ENCODE results near the gene ZNF784.

ZNF784 gene

GRCh38 chr19:55635856-55636440 lies 11.6 kb upstream of the ZNF784 start:
- H3K27ac ChIP-seq (ENCODE audit: low read length), result no peak overlapping the region

GRCh38 chr19:55635334-55635717 lies 11.0 kb upstream of the ZNF784 start:
- no peak for DNase-seq (ENCODE audit: low read depth, low spot score)
- no peak overlapping the region for H3K27ac ChIP-seq (ENCODE audit: low read length)
- H3K27me3 ChIP-seq (ENCODE audit: control insufficient read depth, insufficient read depth, low read length), result no peaks in the 10 kb centered on the region
- no CpG with 5 or more reads among the region's 9 CpGs for WGBS (ENCODE audit: insufficient coverage, insufficient read length)
- H3K4me3 ChIP-seq (ENCODE audit: low read length), result peak overlapping the region; percentile 78
- H3K9me3 ChIP-seq (ENCODE audit: control insufficient read depth, insufficient read depth, low read length), result no peaks in the 10 kb centered on the region
- H3K4me1 ChIP-seq (ENCODE audit: control insufficient read depth, insufficient read depth, low read length), result peaks cover 3% of the 10 kb centered on the region; the same call in 1 of the 2 replicates
- H3K36me3 ChIP-seq (ENCODE audit: control insufficient read depth, insufficient read depth, low read length), result no peaks in the 10 kb centered on the region

More at GRCh38 chr19:55635856-55636440, 11.6 kb upstream of the ZNF784 start:
- peaks cover 3% of the 10 kb centered on the region; the same call in 1 of the 2 replicates for H3K4me1 ChIP-seq (ENCODE audit: control insufficient read depth, insufficient read depth, low read length)
- DNase-seq (ENCODE audit: low read depth, low spot score), result no peak
- H3K36me3 ChIP-seq (ENCODE audit: control insufficient read depth, insufficient read depth, low read length), result no peaks in the 10 kb centered on the region
- H3K9me3 ChIP-seq (ENCODE audit: control insufficient read depth, insufficient read depth, low read length), result no peaks in the 10 kb centered on the region
- peak overlapping the region; percentile 78; the same call in 1 of the 2 replicates for H3K4me3 ChIP-seq (ENCODE audit: low read length)
- no CpG with 5 or more reads among the region's 7 CpGs for WGBS (ENCODE audit: insufficient coverage, insufficient read length)
- H3K27me3 ChIP-seq (ENCODE audit: control insufficient read depth, insufficient read depth, low read length), result no peaks in the 10 kb centered on the region

- no peaks in the 10 kb centered on the region for H3K36me3 ChIP-seq (ENCODE audit: control insufficient read depth, insufficient read depth, low read length)
- no peak overlapping the region for H3K27ac ChIP-seq (ENCODE audit: low read length)
- no peaks in the 10 kb centered on the region for H3K9me3 ChIP-seq (ENCODE audit: control insufficient read depth, insufficient read depth, low read length)
- no peaks in the 10 kb centered on the region for H3K27me3 ChIP-seq (ENCODE audit: control insufficient read depth, insufficient read depth, low read length)
- H3K4me3 ChIP-seq (ENCODE audit: low read length), result no peak overlapping the region
- WGBS (ENCODE audit: insufficient coverage, insufficient read length), result no CpG with 5 or more reads among the region's 8 CpGs
- peaks cover 2% of the 10 kb centered on the region; the same call in 1 of the 2 replicates for H3K4me1 ChIP-seq (ENCODE audit: control insufficient read depth, insufficient read depth, low read length)
- no peak for DNase-seq (ENCODE audit: low read depth, low spot score)
These were observed 9.5 kb upstream of the ZNF784 start for GRCh38 chr19:55633861-55634260.

- no CpG with 5 or more reads among the region's 3 CpGs for WGBS (ENCODE audit: insufficient coverage, insufficient read length)
- H3K27ac ChIP-seq (ENCODE audit: low read length), result no peak overlapping the region
- DNase-seq (ENCODE audit: low read depth, low spot score), result peak; percentile 94
- no peaks in the 10 kb centered on the region for H3K27me3 ChIP-seq (ENCODE audit: control insufficient read depth, insufficient read depth, low read length)
- no peaks in the 10 kb centered on the region for H3K36me3 ChIP-seq (ENCODE audit: control insufficient read depth, insufficient read depth, low read length)
- no peaks in the 10 kb centered on the region for H3K9me3 ChIP-seq (ENCODE audit: control insufficient read depth, insufficient read depth, low read length)
- H3K4me1 ChIP-seq (ENCODE audit: control insufficient read depth, insufficient read depth, low read length), result peaks cover 2% of the 10 kb centered on the region; the same call in 1 of the 2 replicates
- no peak overlapping the region for H3K4me3 ChIP-seq (ENCODE audit: low read length)
These were observed 8.1 kb upstream of the ZNF784 start for GRCh38 chr19:55632463-55632834.

- no peaks in the 10 kb centered on the region for H3K27me3 ChIP-seq (ENCODE audit: control insufficient read depth, insufficient read depth, low read length)
- no peaks in the 10 kb centered on the region for H3K36me3 ChIP-seq (ENCODE audit: control insufficient read depth, insufficient read depth, low read length)
- no peak overlapping the region for H3K4me3 ChIP-seq (ENCODE audit: low read length)
- H3K9me3 ChIP-seq (ENCODE audit: control insufficient read depth, insufficient read depth, low read length), result no peaks in the 10 kb centered on the region
- no peak overlapping the region for H3K27ac ChIP-seq (ENCODE audit: low read length)
- no peak for DNase-seq (ENCODE audit: low read depth, low spot score)
- WGBS (ENCODE audit: insufficient coverage, insufficient read length), result no CpG with 5 or more reads among the region's 11 CpGs
- no peaks in the 10 kb centered on the region for H3K4me1 ChIP-seq (ENCODE audit: control insufficient read depth, insufficient read depth, low read length)
These were observed 2.0 kb upstream of the ZNF784 start for GRCh38 chr19:55626350-55626749.

GRCh38 chr19:55625004-55625326 lies 599 bp upstream of the ZNF784 start:
- Histone ChIP-seq H3K36me3 (ENCODE audit: control insufficient read depth, insufficient read depth, low read length) (no peaks in the 10 kb centered on the region), H3K27me3 (ENCODE audit: control insufficient read depth, insufficient read depth, low read length) (no peaks in the 10 kb centered on the region), H3K9me3 (ENCODE audit: control insufficient read depth, insufficient read depth, low read length) (no peaks in the 10 kb centered on the region), H3K27ac (ENCODE audit: low read length) (no peak overlapping the region), H3K4me1 (ENCODE audit: control insufficient read depth, insufficient read depth, low read length) (no peaks in the 10 kb centered on the region), H3K4me3 (ENCODE audit: low read length) (peak overlapping the region; percentile 28; the same call in 1 of the 2 replicates)
- no CpG with 5 or more reads among the region's 11 CpGs for WGBS (ENCODE audit: insufficient coverage, insufficient read length)
- DNase-seq (ENCODE audit: low read depth, low spot score), result no peak

DNA sequence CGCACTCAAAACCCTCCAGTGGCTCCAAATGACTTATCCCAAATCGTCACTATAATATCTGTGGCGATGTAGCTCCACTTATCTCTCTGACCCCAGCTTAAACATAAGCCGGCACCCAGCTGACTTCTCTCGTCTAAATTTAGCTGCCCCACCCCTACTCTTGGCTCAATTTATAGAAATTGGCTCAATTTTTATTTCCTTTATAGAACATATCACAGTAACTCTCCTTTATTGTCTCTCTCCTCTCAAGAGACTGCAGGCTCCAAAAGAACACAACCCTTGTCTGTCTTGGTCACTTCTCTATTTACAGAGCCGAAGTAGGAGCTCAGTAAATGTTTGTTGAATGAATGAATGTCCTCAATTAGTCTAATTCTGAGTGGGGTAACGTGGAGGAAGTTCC lies 805 bp downstream of the ZNF784 start:
- DNase-seq (ENCODE audit: low read depth, low spot score), result no peak
- H3K36me3 ChIP-seq (ENCODE audit: control insufficient read depth, insufficient read depth, low read length), result no peaks in the 10 kb centered on the region
- H3K4me1 ChIP-seq (ENCODE audit: control insufficient read depth, insufficient read depth, low read length), result no peaks in the 10 kb centered on the region
- H3K4me3 ChIP-seq (ENCODE audit: low read length), result no peak overlapping the region; the same call in 1 of the 2 replicates
- H3K9me3 ChIP-seq (ENCODE audit: control insufficient read depth, insufficient read depth, low read length), result no peaks in the 10 kb centered on the region
- H3K27ac ChIP-seq (ENCODE audit: low read length), result no peak overlapping the region
- no CpG with 5 or more reads among the region's 7 CpGs for WGBS (ENCODE audit: insufficient coverage, insufficient read length)
- no peaks in the 10 kb centered on the region for H3K27me3 ChIP-seq (ENCODE audit: control insufficient read depth, insufficient read depth, low read length)

- DNase-seq (ENCODE audit: low read depth, low spot score), result no peak
- Histone ChIP-seq H3K36me3 (ENCODE audit: control insufficient read depth, insufficient read depth, low read length) (no peaks in the 10 kb centered on the region), H3K9me3 (ENCODE audit: control insufficient read depth, insufficient read depth, low read length) (no peaks in the 10 kb centered on the region), H3K4me1 (ENCODE audit: control insufficient read depth, insufficient read depth, low read length) (no peaks in the 10 kb centered on the region), H3K4me3 (ENCODE audit: low read length) (no peak overlapping the region), H3K27ac (ENCODE audit: low read length) (no peak overlapping the region), H3K27me3 (ENCODE audit: control insufficient read depth, insufficient read depth, low read length) (no peaks in the 10 kb centered on the region)
- no CpG with 5 or more reads among the region's 7 CpGs for WGBS (ENCODE audit: insufficient coverage, insufficient read length)
These were observed 1.2 kb downstream of the ZNF784 start for GRCh38 chr19:55623130-55623529.

- no peaks in the 10 kb centered on the region for H3K4me1 ChIP-seq (ENCODE audit: control insufficient read depth, insufficient read depth, low read length)
- WGBS (ENCODE audit: insufficient coverage, insufficient read length), result no CpG with 5 or more reads among the region's 40 CpGs
- no peak for DNase-seq (ENCODE audit: low read depth, low spot score)
These were observed 2.0 kb downstream of the ZNF784 start for GRCh38 chr19:55622242-55622969.

DNA sequence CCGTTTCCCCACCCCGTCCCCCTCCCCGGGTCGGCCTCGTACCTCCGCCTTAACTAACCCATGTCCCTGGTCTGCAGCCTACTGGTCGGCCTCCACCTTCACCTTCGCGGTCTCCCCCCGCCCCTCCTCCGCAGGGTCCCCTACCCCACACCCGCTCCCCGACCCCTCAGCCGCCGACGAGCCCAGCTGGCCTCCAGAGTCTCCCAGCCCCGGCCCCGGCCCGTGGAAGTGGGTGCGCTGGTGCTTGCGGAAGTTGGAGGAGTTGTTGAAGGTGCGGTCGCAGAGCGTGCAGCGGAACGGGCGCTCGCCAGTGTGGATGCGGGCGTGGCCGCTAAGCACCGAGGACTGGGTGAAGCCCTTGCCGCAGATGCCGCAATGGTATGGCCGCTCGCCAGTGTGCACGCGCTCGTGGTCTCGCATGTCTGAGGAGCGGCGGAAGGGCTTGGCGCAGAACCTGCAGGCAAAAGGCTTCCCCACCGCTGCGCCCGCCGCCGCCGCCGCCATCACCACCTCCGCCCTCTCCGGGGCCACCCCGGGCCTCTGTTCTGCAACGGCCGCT lies 2.6 kb downstream of the ZNF784 start:
- Histone ChIP-seq H3K27me3 (ENCODE audit: control insufficient read depth, insufficient read depth, low read length) (no peaks in the 10 kb centered on the region), H3K36me3 (ENCODE audit: control insufficient read depth, insufficient read depth, low read length) (peaks cover 1% of the 10 kb centered on the region), H3K4me1 (ENCODE audit: control insufficient read depth, insufficient read depth, low read length) (no peaks in the 10 kb centered on the region), H3K9me3 (ENCODE audit: control insufficient read depth, insufficient read depth, low read length) (no peaks in the 10 kb centered on the region), H3K4me3 (ENCODE audit: low read length) (no peak overlapping the region), H3K27ac (ENCODE audit: low read length) (no peak overlapping the region)
- no CpG with 5 or more reads among the region's 55 CpGs for WGBS (ENCODE audit: insufficient coverage, insufficient read length)
- DNase-seq (ENCODE audit: low read depth, low spot score), result no peak

More at GRCh38 chr19:55622242-55622969, 2.0 kb downstream of the ZNF784 start:
- Histone ChIP-seq H3K9me3 (ENCODE audit: control insufficient read depth, insufficient read depth, low read length) (no peaks in the 10 kb centered on the region), H3K36me3 (ENCODE audit: control insufficient read depth, insufficient read depth, low read length) (no peaks in the 10 kb centered on the region; the same call in 1 of the 2 replicates), H3K27me3 (ENCODE audit: control insufficient read depth, insufficient read depth, low read length) (no peaks in the 10 kb centered on the region), H3K4me3 (ENCODE audit: low read length) (no peak overlapping the region), H3K27ac (ENCODE audit: low read length) (no peak overlapping the region)
